ENCODE measurements around the gene VANGL2.

Gene VANGL2

GRCh38 chr1:160427625-160428024 is 27.3 kb downstream of the VANGL2 start:
- no peak for DNase-seq (ENCODE audit: low read depth in 3 of 3)

GRCh38 chr1:160428053-160428452 is 27.7 kb downstream of the VANGL2 start:
- DNase-seq (ENCODE audit: low read depth in 3 of 3) = no peak

- peak in 1 of 3 experiments; percentile 29 for DNase-seq (ENCODE audit: low read depth in 3 of 3)
Measured at GRCh38 chr1:160428655-160429054, 28.3 kb downstream of the VANGL2 start.

GRCh38 chr1:160429125-160429561 is 28.8 kb downstream of the VANGL2 start:
- no peak for DNase-seq (ENCODE audit: low read depth in 3 of 3)

- DNase-seq (ENCODE audit: low read depth in 3 of 3) = no peak
Measured at GRCh38 chr1:160429702-160430535, 29.6 kb downstream of the VANGL2 start.

- DNase-seq (ENCODE audit: low read depth in 3 of 3) = no peak
Measured at GRCh38 chr1:160431006-160431405, 30.6 kb downstream of the VANGL2 start.

- no peak for DNase-seq (ENCODE audit: low read depth in 3 of 3)
Measured at GRCh38 chr1:160431571-160431970, 31.2 kb downstream of the VANGL2 start.

- no peak for DNase-seq (ENCODE audit: low read depth in 3 of 3)
Measured at GRCh38 chr1:160432371-160432786, 32.0 kb downstream of the VANGL2 start.

GRCh38 chr1:160436966-160437365 is 36.6 kb downstream of the VANGL2 start:
- DNase-seq (ENCODE audit: low read depth in 3 of 3) = no peak

GRCh38 chr1:160437432-160438316 is 37.3 kb downstream of the VANGL2 start:
- no peak for DNase-seq (ENCODE audit: low read depth in 3 of 3)

- DNase-seq (ENCODE audit: low read depth in 3 of 3) = no peak
Measured at GRCh38 chr1:160438317-160438918, 38.1 kb downstream of the VANGL2 start.

- DNase-seq (ENCODE audit: low read depth in 3 of 3) = no peak
Measured at GRCh38 chr1:160438935-160439334, 38.6 kb downstream of the VANGL2 start.

GRCh38 chr1:160439718-160440117 is 39.4 kb downstream of the VANGL2 start:
- no peak for DNase-seq (ENCODE audit: low read depth in 3 of 3)

- no peak for DNase-seq (ENCODE audit: low read depth in 3 of 3)
Measured at GRCh38 chr1:160446945-160447600, 46.7 kb downstream of the VANGL2 start.

GRCh38 chr1:160449494-160449893 is 49.1 kb downstream of the VANGL2 start:
- DNase-seq (ENCODE audit: low read depth in 3 of 3) = no peak

GRCh38 chr1:160451119-160451858 is 50.9 kb downstream of the VANGL2 start:
- no peak for DNase-seq (ENCODE audit: low read depth in 3 of 3)

- no peak for DNase-seq (ENCODE audit: low read depth in 3 of 3)
Measured at GRCh38 chr1:160451859-160452232, 51.5 kb downstream of the VANGL2 start.

- no peak for DNase-seq (ENCODE audit: low read depth in 3 of 3)
Measured at GRCh38 chr1:160453443-160453842, 53.1 kb downstream of the VANGL2 start.

GRCh38 chr1:160454371-160455152 is 54.2 kb downstream of the VANGL2 start:
- DNase-seq (ENCODE audit: low read depth in 3 of 3) = no peak

GRCh38 chr1:160455153-160455517 is 54.8 kb downstream of the VANGL2 start:
- DNase-seq (ENCODE audit: low read depth in 3 of 3) = no peak
